Measurements from ENCODE around the gene TOMM7.

GRCh38 chr7:22787951-22788350 is 34.7 kb downstream of the TOMM7 start:
- TF ChIP-seq, protein P1, sequence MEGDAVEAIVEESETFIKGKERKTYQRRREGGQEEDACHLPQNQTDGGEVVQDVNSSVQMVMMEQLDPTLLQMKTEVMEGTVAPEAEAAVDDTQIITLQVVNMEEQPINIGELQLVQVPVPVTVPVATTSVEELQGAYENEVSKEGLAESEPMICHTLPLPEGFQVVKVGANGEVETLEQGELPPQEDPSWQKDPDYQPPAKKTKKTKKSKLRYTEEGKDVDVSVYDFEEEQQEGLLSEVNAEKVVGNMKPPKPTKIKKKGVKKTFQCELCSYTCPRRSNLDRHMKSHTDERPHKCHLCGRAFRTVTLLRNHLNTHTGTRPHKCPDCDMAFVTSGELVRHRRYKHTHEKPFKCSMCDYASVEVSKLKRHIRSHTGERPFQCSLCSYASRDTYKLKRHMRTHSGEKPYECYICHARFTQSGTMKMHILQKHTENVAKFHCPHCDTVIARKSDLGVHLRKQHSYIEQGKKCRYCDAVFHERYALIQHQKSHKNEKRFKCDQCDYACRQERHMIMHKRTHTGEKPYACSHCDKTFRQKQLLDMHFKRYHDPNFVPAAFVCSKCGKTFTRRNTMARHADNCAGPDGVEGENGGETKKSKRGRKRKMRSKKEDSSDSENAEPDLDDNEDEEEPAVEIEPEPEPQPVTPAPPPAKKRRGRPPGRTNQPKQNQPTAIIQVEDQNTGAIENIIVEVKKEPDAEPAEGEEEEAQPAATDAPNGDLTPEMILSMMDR (IDR thresholded peaks at IDR 0.05): no peak
- TF ChIP-seq EP300 (IDR thresholded peaks at IDR 0.05) (no peak), POLR2A (IDR thresholded peaks at IDR 0.05) (no peak)
